SK-N-SH (cell line): ENCODE results near the gene FABP6. TPM values are rescaled to one million over a fixed set of nuclear protein-coding genes. Genes with fewer than 3 reads are reported as not detected.

Experiments
- CTCF ChIA-PET: fragments of 300-600, 350-600 bp; formaldehyde crosslinking; extraction: SDS; loops from one replicate; lab custom pipeline; 2021; lab: Yijun Ruan, JAX
- POLR2A ChIA-PET: fragments of 350-600 bp; sonication (Branson Sonifier 250); formaldehyde crosslinking; extraction: SDS; loops from one replicate; lab custom pipeline; 2020; ENCODE audit warnings: antibody characterized with exemption, inconsistent platforms; lab: Yijun Ruan, JAX
- DNase-seq: peaks from one replicate; pipeline ENCODE4 v3.0.0; 2012
- H2AFZ ChIP-seq: fragments of 200-600 bp; sonication (generic); 2 replicates; pipeline ENCODE4 v1.8.1; 2016; ENCODE audit warnings: antibody characterized with exemption, mild to moderate bottlenecking, low read depth
- H3F3A ChIP-seq: fragments of 200-600 bp; sonication (generic); replicated peaks from 2 replicates; pipeline ENCODE3; 2016; ENCODE audit warnings: antibody characterized with exemption, mild to moderate bottlenecking; ENCODE audit not compliant: insufficient read depth
- H3K27ac ChIP-seq, 2 experiments: fragments of 200-500 bp in 1 of 2; fragments of 200-600 bp in 1 of 2; sonication (Bioruptor generic) in 1 of 2; sonication (generic), shearing (Covaris generic) in 1 of 2; 2 replicates each; pipeline versions ENCODE4 v1.5.1 to v1.6.1; 2014 to 2016; ENCODE audit warnings: low read depth in 2 of 2, inconsistent platforms in 1 of 2, low read length in 1 of 2, mild to moderate bottlenecking in 1 of 2, mixed read lengths in 1 of 2
- H3K27me3 ChIP-seq: fragments of 200-600 bp; sonication (generic), shearing (Covaris generic); 2 replicates; pipeline ENCODE4 v1.6.1; 2016; ENCODE audit warnings: mixed run types; ENCODE audit not compliant: insufficient read depth
- H3K36me3 ChIP-seq, 2 experiments: fragments of 200-500 bp in 1 of 2; fragments of 200-600 bp in 1 of 2; sonication (Bioruptor generic) in 1 of 2; sonication (generic) in 1 of 2; replicated peaks in 1 of 2; 2 replicates each; pipeline versions ENCODE3 to v1.5.1; 2014 to 2016; ENCODE audit warnings: low read length in 1 of 2, mild to moderate bottlenecking in 1 of 2; ENCODE audit not compliant: insufficient read depth in 2 of 2, control insufficient read depth in 1 of 2
- H3K4me1 ChIP-seq, 2 experiments: fragments of 200-500 bp in 1 of 2; fragments of 200-600 bp in 1 of 2; sonication (Bioruptor generic) in 1 of 2; sonication (generic), shearing (Covaris generic) in 1 of 2; 2 replicates each; pipeline versions ENCODE4 v1.5.1 to v1.6.1; 2014 to 2016; ENCODE audit warnings: low read depth in 1 of 2, low read length in 1 of 2, mixed run types in 1 of 2; ENCODE audit not compliant: insufficient read depth in 2 of 2, control insufficient read depth in 1 of 2
- H3K4me2 ChIP-seq: fragments of 200-600 bp; sonication (generic), shearing (Covaris generic); 2 replicates; pipeline ENCODE4 v1.6.1; 2017; ENCODE audit warnings: mixed run types
- H3K4me3 ChIP-seq, 2 experiments: fragments of 200-500 bp in 1 of 2; fragments of 200-600 bp in 1 of 2; sonication (Bioruptor generic) in 1 of 2; sonication (generic), shearing (Covaris generic) in 1 of 2; 2 replicates each; pipeline versions ENCODE4 v1.5.1 to v1.8.1; 2014 to 2016; ENCODE audit warnings: low read depth in 2 of 2, inconsistent platforms in 1 of 2, low read length in 1 of 2, mild to moderate bottlenecking in 1 of 2, mixed read lengths in 1 of 2, moderate library complexity in 1 of 2
- H3K79me2 ChIP-seq: fragments of 200-600 bp; sonication (generic); 2 replicates; pipeline ENCODE4 v1.8.1; 2017; ENCODE audit warnings: mild to moderate bottlenecking; ENCODE audit not compliant: insufficient read depth
- H3K9ac ChIP-seq: fragments of 200-600 bp; sonication (generic); 2 replicates; pipeline ENCODE4 v1.6.1; 2017; ENCODE audit warnings: mixed run types
- H3K9me2 ChIP-seq: fragments of 200-600 bp; sonication (generic); 2 replicates; pipeline ENCODE4 v1.6.1; 2017; ENCODE audit warnings: mixed run types
- H3K9me3 ChIP-seq: fragments of 200-600 bp; sonication (generic); 2 replicates; pipeline ENCODE4 v1.6.1; 2017; ENCODE audit warnings: mixed run types, mild to moderate bottlenecking, moderate library complexity
- H4K20me1 ChIP-seq: fragments of 200-600 bp; sonication (generic); 2 replicates; pipeline ENCODE4 v1.6.1; 2017; ENCODE audit warnings: mild to moderate bottlenecking, mixed run types; ENCODE audit not compliant: insufficient read depth
- EP300 ChIP-seq, 2 experiments: IDR thresholded peaks; 2 replicates each; pipeline versions ENCODE4 v1.4.0 to v1.6.1; 2012; ENCODE audit warnings: borderline replicate concordance in 1 of 2, low read depth in 1 of 2, low read length in 1 of 2
- FOXJ3 ChIP-seq: sonication (generic); formaldehyde crosslinking; IDR thresholded peaks from 2 replicates; pipeline ENCODE4 v1.5.1; 2020; ENCODE audit warnings: mild to moderate bottlenecking, missing genetic modification reagents
- MAX ChIP-seq: IDR thresholded peaks from 2 replicates; pipeline ENCODE4 v1.4.0; 2012; ENCODE audit warnings: low read depth
- MEF2A ChIP-seq: IDR thresholded peaks from 2 replicates; pipeline ENCODE4 v1.4.0; 2012; ENCODE audit warnings: low read depth, borderline replicate concordance
- NRF1 ChIP-seq: IDR thresholded peaks from 2 replicates; pipeline ENCODE4 v1.6.1; 2012; ENCODE audit warnings: low read depth, mild to moderate bottlenecking, low read length
- PBX3 ChIP-seq: IDR thresholded peaks from 2 replicates; pipeline ENCODE4; 2012
- RAD21 ChIP-seq: IDR thresholded peaks from 2 replicates; pipeline ENCODE4 v1.6.1; 2012; ENCODE audit warnings: mild to moderate bottlenecking, low read length
- RCOR1 ChIP-seq: fragments of 150-350 bp; IDR thresholded peaks from 2 replicates; pipeline ENCODE4 v1.6.1; 2017; ENCODE audit warnings: antibody characterized with exemption, low read length
- REST ChIP-seq: IDR thresholded peaks from 2 replicates; pipeline ENCODE4 v1.6.1; 2012; ENCODE audit warnings: mild to moderate bottlenecking, low read depth, low read length, moderate library complexity
- RXRA ChIP-seq: IDR thresholded peaks from 2 replicates; pipeline ENCODE4 v1.4.0; 2012; ENCODE audit warnings: low read depth, mild to moderate bottlenecking, borderline replicate concordance
- SIN3A ChIP-seq: IDR thresholded peaks from 2 replicates; pipeline ENCODE4 v1.6.1; 2012; ENCODE audit warnings: low read depth, mild to moderate bottlenecking, low read length, moderate library complexity, borderline replicate concordance
- TAF1 ChIP-seq: IDR thresholded peaks from 2 replicates; pipeline ENCODE4 v1.6.1; 2012; ENCODE audit warnings: low read depth, mild to moderate bottlenecking, low read length, moderate library complexity, borderline replicate concordance
- TCF12 ChIP-seq: IDR thresholded peaks from 2 replicates; pipeline ENCODE4 v1.4.0; 2012
- WGBS: methylation state at CpG from one replicate; pipeline ENCODE4 v1.1.6; 2017; ENCODE audit warnings: low lambda C conversion rate; 5-methylcytosine and 5-hydroxymethylcytosine counted together
- polyA plus RNA-seq, 3 experiments: library from polyadenylated mRNA; depleted of rRNA; stranded (reverse); fragments of >200 nt; gene quantifications; 2 replicates each; pipeline ENCODE4 v1.2.3, GENCODE V29; 2012

The FABP6 gene
- polyA plus RNA-seq, 1 of the 3 experiments (the other 2 are of a cell fraction), result 1.1 TPM

GRCh38 chr5:160233215-160233614, 3.9 kb downstream of the FABP6 start:
- Histone ChIP-seq H3K9me2 (no peaks in the 10 kb centered on the region), H3K9me3 (no peaks in the 10 kb centered on the region), H3K27me3 (no peaks in the 10 kb centered on the region), H3K4me3 (no peak overlapping the region), H3K9ac (no peak overlapping the region), H3K27ac (no peak overlapping the region), H2AFZ (no peak overlapping the region), H3K4me2 (no peak overlapping the region), H3K36me3 (no peaks in the 10 kb centered on the region), H3K79me2 (no peaks in the 10 kb centered on the region), H3K4me1 (no peaks in the 10 kb centered on the region), H3F3A (no peaks in the 10 kb centered on the region), H4K20me1 (no peaks in the 10 kb centered on the region)
- no peak for TF ChIP-seq EP300 (IDR thresholded peaks at IDR 0.05; ENCODE audit: borderline replicate concordance in 1 of 2, low read depth in 1 of 2, low read length in 1 of 2)
- TF ChIP-seq MAX, result no peak
- TF ChIP-seq TAF1, result no peak
- TF ChIP-seq PBX3, result no peak
- TF ChIP-seq RAD21, result no peak
- POLR2A ChIA-PET, result no interaction called here
- CTCF ChIA-PET, result interaction anchor here (0.8 to 1.0 kb wide), 2 partner anchors 17 to 160 kb away, joined by 3 to 4 read pairs; no protein-coding TSS in a partner anchor
- DNase-seq, result no peak
- WGBS, result 91% methylated on average over 5 of the region's 5 CpGs

- no peaks in the 10 kb centered on the region for H3K27me3 ChIP-seq
- no peaks in the 10 kb centered on the region; a peak in 1 of 4 replicates for H3K4me1 ChIP-seq
- no peak overlapping the region for H3K9ac ChIP-seq
- H3K9me3 ChIP-seq, result no peaks in the 10 kb centered on the region
- H3F3A ChIP-seq, result no peaks in the 10 kb centered on the region
- no peaks in the 10 kb centered on the region for H3K79me2 ChIP-seq
- ChIA-PET POLR2A (no interaction called here), CTCF (interaction anchor here (1.5 kb wide), 1 partner anchor 110 kb away, joined by 4 read pairs; no protein-coding TSS in a partner anchor)
- H3K27ac ChIP-seq, result no peak overlapping the region
- no peak overlapping the region for H2AFZ ChIP-seq
- no peak for DNase-seq
- no peaks in the 10 kb centered on the region for H3K9me2 ChIP-seq
- WGBS, result 81% methylated on average over 5 of the region's 5 CpGs
- H3K4me3 ChIP-seq, result no peak overlapping the region
- no peaks in the 10 kb centered on the region for H3K36me3 ChIP-seq
- H4K20me1 ChIP-seq, result no peaks in the 10 kb centered on the region
- TF ChIP-seq RXRA, result no peak
- TF ChIP-seq REST, result no peak
- no peak for TF ChIP-seq NRF1
- no peak for TF ChIP-seq SIN3A
- no peak for TF ChIP-seq TCF12
- no peak for TF ChIP-seq RCOR1
- TF ChIP-seq MEF2A, result no peak
- no peak for TF ChIP-seq FOXJ3 (CRISPR knock-in tag)
- no peak for TF ChIP-seq RAD21
- H3K4me2 ChIP-seq, result no peak overlapping the region
Observed at GRCh38 chr5:160235731-160236130, 6.4 kb downstream of the FABP6 start.
